Measurements from ENCODE around the gene SF3A2. TPM values are rescaled to one million over a fixed set of nuclear protein-coding genes. Genes with fewer than 3 reads are reported as not detected.

The SF3A2 gene
- total and polyA plus RNA-seq, 2 experiments from 2014 or later = 21.2 to 75.3 TPM

DNA sequence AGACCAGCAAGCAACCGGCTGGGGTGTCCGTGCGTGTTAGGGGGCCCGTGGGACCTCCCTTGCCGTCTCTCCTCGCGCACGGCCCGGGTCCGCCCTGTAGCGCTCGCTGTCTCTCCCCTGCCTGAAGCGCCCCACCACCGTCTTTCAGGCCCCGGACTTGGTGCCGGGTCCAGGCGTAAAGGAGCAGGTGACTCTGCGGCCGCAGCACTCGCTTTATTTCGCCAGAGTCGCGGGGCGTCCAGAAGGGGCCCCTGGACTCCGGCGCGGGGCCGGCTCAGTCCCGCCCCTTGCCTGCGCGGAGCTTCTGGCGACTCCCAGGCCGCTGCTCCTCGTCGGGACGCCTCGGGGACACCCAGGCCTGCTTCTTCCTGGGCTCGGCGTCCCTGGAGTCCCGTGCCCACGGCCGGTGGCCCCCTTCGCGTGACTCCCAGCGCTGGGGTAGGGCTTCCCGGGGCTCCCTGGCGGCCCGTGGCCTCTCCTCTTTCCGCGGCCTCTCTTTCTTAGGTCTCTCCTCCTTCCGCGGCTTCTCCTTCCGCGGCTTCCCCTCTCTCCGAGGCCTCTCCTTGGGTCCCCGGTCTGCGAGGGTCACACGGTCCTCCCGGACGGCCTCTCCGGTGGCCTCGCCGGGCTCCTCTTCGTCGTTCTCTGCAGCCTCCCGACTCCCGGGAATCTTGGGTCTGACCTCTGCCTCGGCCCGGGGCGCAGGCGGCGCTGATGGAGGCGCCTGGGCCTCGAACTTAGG is 15.6 kb downstream of the SF3A2 start:
- Histone ChIP-seq H3K4me1 (ENCODE audit: insufficient read depth) (peaks cover 13% of the 10 kb centered on the region), H2AFZ (no peak overlapping the region), H3K79me2 (no peaks in the 10 kb centered on the region), H3K27ac (no peak overlapping the region), H3K9me3 (ENCODE audit: low read depth) (no peaks in the 10 kb centered on the region), H3K4me3 (no peak overlapping the region), H4K20me1 (ENCODE audit: insufficient read depth, poor library complexity, severe bottlenecking) (no peaks in the 10 kb centered on the region), H3K36me3 (replicated peaks; ENCODE audit: insufficient read depth, low read depth) (no peaks in the 10 kb centered on the region), H3K27me3 (no peaks in the 10 kb centered on the region), H3K9me2 (replicated peaks; ENCODE audit: insufficient read depth) (no peaks in the 10 kb centered on the region), H3K4me2 (peak overlapping the region; percentile 91)
- TF ChIP-seq, protein P1, sequence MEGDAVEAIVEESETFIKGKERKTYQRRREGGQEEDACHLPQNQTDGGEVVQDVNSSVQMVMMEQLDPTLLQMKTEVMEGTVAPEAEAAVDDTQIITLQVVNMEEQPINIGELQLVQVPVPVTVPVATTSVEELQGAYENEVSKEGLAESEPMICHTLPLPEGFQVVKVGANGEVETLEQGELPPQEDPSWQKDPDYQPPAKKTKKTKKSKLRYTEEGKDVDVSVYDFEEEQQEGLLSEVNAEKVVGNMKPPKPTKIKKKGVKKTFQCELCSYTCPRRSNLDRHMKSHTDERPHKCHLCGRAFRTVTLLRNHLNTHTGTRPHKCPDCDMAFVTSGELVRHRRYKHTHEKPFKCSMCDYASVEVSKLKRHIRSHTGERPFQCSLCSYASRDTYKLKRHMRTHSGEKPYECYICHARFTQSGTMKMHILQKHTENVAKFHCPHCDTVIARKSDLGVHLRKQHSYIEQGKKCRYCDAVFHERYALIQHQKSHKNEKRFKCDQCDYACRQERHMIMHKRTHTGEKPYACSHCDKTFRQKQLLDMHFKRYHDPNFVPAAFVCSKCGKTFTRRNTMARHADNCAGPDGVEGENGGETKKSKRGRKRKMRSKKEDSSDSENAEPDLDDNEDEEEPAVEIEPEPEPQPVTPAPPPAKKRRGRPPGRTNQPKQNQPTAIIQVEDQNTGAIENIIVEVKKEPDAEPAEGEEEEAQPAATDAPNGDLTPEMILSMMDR (IDR thresholded peaks at IDR 0.05; ENCODE audit: poor library complexity) = no peak
- no peak for TF ChIP-seq EZH2 (IDR thresholded peaks at IDR 0.05; ENCODE audit: borderline replicate concordance)
- no peak for TF ChIP-seq EZH2phosphoT487 (IDR thresholded peaks at IDR 0.05; ENCODE audit: low read depth, severe bottlenecking, unreplicated experiment)
- no peak for DNase-seq (ENCODE audit: low spot score)
- 95% methylated on average over 64 of the region's 74 CpGs for WGBS (ENCODE audit: low lambda C conversion rate, missing lambda C conversion rate)

DNA sequence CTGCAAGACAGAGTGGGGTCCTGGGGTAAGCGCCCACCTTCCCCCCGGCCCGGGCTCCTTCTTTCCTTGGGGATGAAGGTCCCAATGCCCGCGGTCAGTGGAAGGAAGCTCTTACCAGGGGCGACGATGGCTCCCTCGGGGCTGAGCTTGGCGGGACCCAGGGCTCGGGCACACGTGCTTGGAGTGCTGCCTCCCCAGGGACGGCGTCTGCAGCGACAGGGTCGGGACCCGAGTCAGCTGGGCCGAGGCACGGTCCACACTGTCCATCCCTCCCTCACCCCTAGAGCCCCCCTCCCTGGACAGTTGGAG is 16.1 kb downstream of the SF3A2 start:
- no peak overlapping the region for H3K27ac ChIP-seq
- H3K36me3 ChIP-seq (replicated peaks; ENCODE audit: insufficient read depth, low read depth) = no peaks in the 10 kb centered on the region
- H4K20me1 ChIP-seq (ENCODE audit: insufficient read depth, poor library complexity, severe bottlenecking) = no peaks in the 10 kb centered on the region
- peaks cover 13% of the 10 kb centered on the region for H3K4me1 ChIP-seq (ENCODE audit: insufficient read depth)
- peak overlapping the region; percentile 91 for H3K4me2 ChIP-seq
- no peaks in the 10 kb centered on the region for H3K27me3 ChIP-seq
- TF ChIP-seq, protein P1 (IDR thresholded peaks at IDR 0.05; ENCODE audit: poor library complexity) = no peak
- TF ChIP-seq EZH2phosphoT487 (IDR thresholded peaks at IDR 0.05; ENCODE audit: low read depth, severe bottlenecking, unreplicated experiment) (no peak), EZH2 (IDR thresholded peaks at IDR 0.05; ENCODE audit: borderline replicate concordance) (no peak)
- no peaks in the 10 kb centered on the region for H3K9me2 ChIP-seq (replicated peaks; ENCODE audit: insufficient read depth)
- no peak overlapping the region for H3K4me3 ChIP-seq
- no peaks in the 10 kb centered on the region for H3K9me3 ChIP-seq (ENCODE audit: low read depth)
- no peaks in the 10 kb centered on the region for H3K79me2 ChIP-seq
- no peak overlapping the region for H2AFZ ChIP-seq
- WGBS (ENCODE audit: low lambda C conversion rate, missing lambda C conversion rate) = 48% methylated on average over 13 of the region's 18 CpGs
- DNase-seq (ENCODE audit: low spot score) = no peak

DNA sequence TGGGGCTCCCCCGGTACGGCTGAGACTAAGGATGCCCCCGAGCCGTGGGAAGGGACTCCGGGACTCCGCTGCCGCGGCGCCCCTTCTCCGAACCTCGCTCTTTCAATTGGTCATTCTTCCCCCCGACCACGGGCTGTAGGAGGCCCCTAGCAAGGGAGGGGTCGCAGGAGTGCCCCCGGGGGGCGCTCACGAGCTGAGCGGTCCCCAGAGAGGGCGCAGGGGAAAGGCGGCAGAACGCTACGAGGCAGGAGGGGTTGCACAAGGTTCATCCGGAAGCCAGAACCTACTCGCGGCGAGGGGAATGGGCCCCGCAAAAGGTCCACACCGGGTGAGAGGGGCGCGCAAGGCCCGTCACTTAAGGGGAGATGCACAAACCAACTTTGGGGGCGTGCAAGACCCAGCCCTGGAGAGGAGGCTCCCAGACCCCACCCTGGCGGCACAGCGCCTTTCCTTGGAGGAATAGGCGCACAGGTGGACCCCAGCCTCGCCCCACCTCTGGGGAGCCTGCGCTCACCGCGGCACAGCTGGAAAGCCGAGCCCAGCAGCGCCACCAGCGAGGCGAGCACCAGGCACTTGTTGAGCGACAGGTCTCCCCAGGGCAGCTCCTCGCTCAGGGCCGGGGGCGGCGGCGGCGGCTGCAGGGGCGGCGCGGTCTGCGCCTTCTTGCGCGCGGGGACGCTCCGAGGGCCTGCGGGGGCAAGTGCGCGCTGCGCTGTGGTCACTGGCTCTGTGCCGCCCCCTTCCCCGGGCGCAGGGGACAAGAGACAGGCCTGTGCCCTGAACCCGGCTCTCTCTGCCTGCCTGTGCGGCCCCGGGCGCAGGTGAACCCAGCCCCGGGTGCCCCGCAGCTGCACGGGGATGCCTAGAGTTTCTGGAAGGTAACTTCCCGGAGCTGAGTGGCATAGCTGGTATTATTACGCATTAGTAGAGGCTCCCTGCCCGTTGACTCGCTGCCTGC is 16.8 kb downstream of the SF3A2 start:
- Histone ChIP-seq H3K9me2 (replicated peaks; ENCODE audit: insufficient read depth) (no peaks in the 10 kb centered on the region), H3K36me3 (replicated peaks; ENCODE audit: insufficient read depth, low read depth) (no peaks in the 10 kb centered on the region), H3K4me3 (no peak overlapping the region), H3K4me2 (peak overlapping the region; percentile 91), H3K9me3 (ENCODE audit: low read depth) (no peaks in the 10 kb centered on the region), H3K27ac (no peak overlapping the region), H3K27me3 (no peaks in the 10 kb centered on the region), H4K20me1 (ENCODE audit: insufficient read depth, poor library complexity, severe bottlenecking) (no peaks in the 10 kb centered on the region), H2AFZ (peak overlapping the region; percentile 40), H3K4me1 (ENCODE audit: insufficient read depth) (peaks cover 13% of the 10 kb centered on the region), H3K79me2 (no peaks in the 10 kb centered on the region)
- TF ChIP-seq EZH2 (IDR thresholded peaks at IDR 0.05; ENCODE audit: borderline replicate concordance) = peak; percentile 54
- TF ChIP-seq, protein P1 (IDR thresholded peaks at IDR 0.05; ENCODE audit: poor library complexity) = peak; percentile 30
- no peak for TF ChIP-seq EZH2phosphoT487 (IDR thresholded peaks at IDR 0.05; ENCODE audit: low read depth, severe bottlenecking, unreplicated experiment)
- DNase-seq (ENCODE audit: low spot score) = no peak
- WGBS (ENCODE audit: low lambda C conversion rate, missing lambda C conversion rate) = 3% methylated on average over 71 of the region's 77 CpGs

Measured in hepatocyte (in vitro differentiated cells).